B cell (primary cell): ENCODE data around the gene STEAP1. TPM values are rescaled to one million over a fixed set of nuclear protein-coding genes. Genes with fewer than 3 reads are reported as not detected.
"Not testable (repeated sequence)": the region's sequence is repeated elsewhere in the genome, so short reads cannot be mapped to it uniquely, and the experiment has no call there.

ENCODE experiments used
- ATAC-seq: fragments of 200-7000 bp; cut with Tn5 transposase; one replicate; pipeline ENCODE4 v1.10.0; 2021; ENCODE audit warnings: low read depth, mild to moderate bottlenecking, moderate number of reproducible peaks, moderate library complexity
- CTCF ChIA-PET: fragments of 350-600 bp; sonication (Branson Sonifier 250); formaldehyde crosslinking; loops from one replicate; lab custom pipeline; 2021; ENCODE audit warnings: antibody characterized with exemption, inconsistent platforms; lab: Charles Lee
- POLR2A ChIA-PET: fragments of 350-600 bp; sonication (Branson Sonifier 250); formaldehyde crosslinking; loops from one replicate; lab custom pipeline; 2021; ENCODE audit warnings: antibody characterized with exemption; lab: Charles Lee
- DNase-seq: peaks from one replicate; pipeline ENCODE4 v3.0.0; 2013
- H2AFZ ChIP-seq: 2 replicates; pipeline ENCODE4 v1.6.1; 2012; ENCODE audit warnings: mild to moderate bottlenecking, low read depth, low read length; ENCODE audit not compliant: insufficient read depth, poor library complexity, severe bottlenecking
- H3K27ac ChIP-seq, 2 donors: 1 replicate in 1 of 2; 2 replicates in 1 of 2; pipeline ENCODE4 v1.5.1; 2012 to 2013; ENCODE audit warnings: low read length in 2 of 2, mild to moderate bottlenecking in 2 of 2, moderate library complexity in 1 of 2
- H3K27me3 ChIP-seq, 4 experiments: fragments of 200-600 bp in 1 of 4; sonication (generic) in 1 of 4; replicated peaks in 1 of 4; 1 replicate in 2 of 4; 2 replicates in 2 of 4; pipeline versions ENCODE4 v1.6.1 to v1.7.0; 2013 to 2016; ENCODE audit warnings: low read length in 3 of 4, mild to moderate bottlenecking in 2 of 4, mixed read lengths in 1 of 4, moderate library complexity in 1 of 4; ENCODE audit not compliant: insufficient read depth in 4 of 4, control insufficient read depth in 3 of 4; ENCODE audit errors: control extremely low read depth in 1 of 4
- H3K36me3 ChIP-seq, 2 experiments: replicated peaks in 1 of 2; 1 replicate in 1 of 2; 2 replicates in 1 of 2; pipeline versions ENCODE4 v1.6.1 to v1.7.1; 2013; ENCODE audit warnings: low read length in 1 of 2; ENCODE audit not compliant: insufficient read depth in 2 of 2, control insufficient read depth in 1 of 2; ENCODE audit errors: control extremely low read depth in 1 of 2, extremely low read depth in 1 of 2
- H3K4me1 ChIP-seq, 2 donors: fragments of 200-600 bp in 1 of 2; sonication (generic) in 1 of 2; 1 replicate in 1 of 2; 2 replicates in 1 of 2; pipeline versions ENCODE4 v1.5.1 to v1.6.1; 2013 to 2017; ENCODE audit warnings: low read length in 2 of 2; ENCODE audit not compliant: control insufficient read depth in 2 of 2, insufficient read depth in 2 of 2
- H3K4me2 ChIP-seq: replicated peaks from 2 replicates; pipeline ENCODE3; 2012; ENCODE audit warnings: mild to moderate bottlenecking, low read depth, low read length; ENCODE audit not compliant: poor library complexity, severe bottlenecking
- H3K4me3 ChIP-seq, 5 experiments: fragments of 200-600 bp in 1 of 5; sonication (generic) in 1 of 5; 1 replicate in 3 of 5; 2 replicates in 2 of 5; pipeline versions ENCODE4 v1.5.1 to v1.7.0; 2011 to 2016; ENCODE audit warnings: low read length in 4 of 5, mild to moderate bottlenecking in 4 of 5, low read depth in 2 of 5, control low read depth in 1 of 5, moderate library complexity in 1 of 5; ENCODE audit not compliant: insufficient read depth in 1 of 5; ENCODE audit errors: control extremely low read depth in 1 of 5, extremely low read depth in 1 of 5
- H3K79me2 ChIP-seq: fragments of 200-600 bp; sonication (generic); one replicate; pipeline ENCODE4 v1.6.0; 2016; ENCODE audit warnings: low read length; ENCODE audit not compliant: control insufficient read depth, insufficient read depth
- H3K9ac ChIP-seq: fragments of 200-600 bp; sonication (generic); 2 replicates; pipeline ENCODE4 v1.6.1; 2017; ENCODE audit warnings: mild to moderate bottlenecking, low read length, moderate library complexity
- H3K9me3 ChIP-seq, 3 donors: one replicate each; pipeline versions ENCODE4 v1.6.1 to v1.7.1; 2013; ENCODE audit warnings: low read length in 2 of 3; ENCODE audit not compliant: control insufficient read depth in 2 of 3, insufficient read depth in 1 of 3; ENCODE audit errors: control extremely low read depth in 1 of 3
- H4K20me1 ChIP-seq: 2 replicates; pipeline ENCODE4 v1.6.0; 2012; ENCODE audit warnings: mild to moderate bottlenecking, low read length; ENCODE audit not compliant: insufficient read depth, control insufficient read depth, poor library complexity, severe bottlenecking
- H3K27ac Mint-ChIP-seq: one replicate; pipeline ENCODE4 v1.8.0; 2021; ENCODE audit warnings: mixed read lengths
- H3K27me3 Mint-ChIP-seq: one replicate; pipeline ENCODE4 v1.8.0; 2021; ENCODE audit warnings: mixed read lengths
- H3K4me1 Mint-ChIP-seq: one replicate; pipeline ENCODE4 v1.8.0; 2021; ENCODE audit warnings: mixed read lengths
- H3K4me3 Mint-ChIP-seq: one replicate; pipeline ENCODE4 v1.8.0; 2021; ENCODE audit warnings: mixed read lengths
- H3K9me3 Mint-ChIP-seq: one replicate; pipeline ENCODE4 v1.8.0; 2022; ENCODE audit warnings: mixed read lengths; ENCODE audit not compliant: insufficient read depth
- CTCF ChIP-seq: fragments of 200-600 bp; IDR thresholded peaks from one replicate; pipeline ENCODE4 v1.8.0; 2022; ENCODE audit warnings: antibody characterized with exemption, mild to moderate bottlenecking
- EZH2 ChIP-seq: IDR thresholded peaks from 2 replicates; pipeline ENCODE4 v1.6.1; 2012; ENCODE audit warnings: borderline replicate concordance, low read depth, mild to moderate bottlenecking, moderate library complexity, low read length; ENCODE audit not compliant: insufficient read depth, poor library complexity, severe bottlenecking
- WGBS: methylation state at CpG from one replicate; pipeline ENCODE4 v1.1.5; 2013; ENCODE audit warnings: missing lambda C conversion rate; ENCODE audit not compliant: insufficient coverage; 5-methylcytosine and 5-hydroxymethylcytosine counted together
- intact Hi-C: fragments of 100-400 bp; cut with micrococcal nuclease; formaldehyde crosslinking; loops from one replicate; pipeline ENCODE4 v1.10.0; 2022
- polyA plus RNA-seq: library from polyadenylated mRNA; depleted of rRNA; stranded (reverse); fragments of >200 nt; gene quantifications from 2 replicates; pipeline ENCODE4 v1.2.3, GENCODE V29; 2012
- total RNA-seq, 2 donors: library from RNA; stranded (reverse); fragments of 120-200 nt in 1 of 2; gene quantifications; 1 replicate in 1 of 2; 2 replicates in 1 of 2; pipeline versions ENCODE4 v1.2.3 to v1.2.4, GENCODE V29; 2013 to 2022

The STEAP1 gene
- total and polyA plus RNA-seq, 2 donors (not counting 1 experiment from before 2014, with no cell fraction given), result not detected

GRCh38 chr7:90157761-90158350 lies 3.6 kb downstream of the STEAP1 start:
- H3K4me3 ChIP-seq, DNase-seq, H3K4me3 Mint-ChIP-seq, H3K4me1 Mint-ChIP-seq, H3K4me2 ChIP-seq, H4K20me1 ChIP-seq, H3K9me3 ChIP-seq, ATAC-seq, H3K36me3 ChIP-seq, H3K27ac Mint-ChIP-seq, POLR2A ChIA-PET, intact Hi-C loops, H3K9ac ChIP-seq, H3K79me2 ChIP-seq, H2AFZ ChIP-seq, H3K27ac ChIP-seq, H3K4me1 ChIP-seq, H3K9me3 Mint-ChIP-seq: not testable (repeated sequence)
- H3K27me3 Mint-ChIP-seq, result peaks cover 16% of the 10 kb centered on the region
- CTCF ChIA-PET, result interaction anchor here (0.6 to 1.0 kb wide), 5 partner anchors 263 to 273 kb away, joined by 3 read pairs; no protein-coding TSS in a partner anchor
- WGBS, result no CpG with 5 or more reads among the region's 4 CpGs
- H3K27me3 ChIP-seq, result peaks cover 0 to 16% (median 5%) of the 10 kb centered on the region in 4 experiments

- H3K4me1 ChIP-seq, result no peaks in the 10 kb centered on the region
- POLR2A ChIA-PET, result no interaction called here
- intact Hi-C loops, result no loop called here
- no peak overlapping the region for H2AFZ ChIP-seq
- no peak overlapping the region for H3K9ac ChIP-seq
- no peaks in the 10 kb centered on the region for H3K79me2 ChIP-seq
- WGBS, result 90% methylated on average over 2 of the region's 5 CpGs
- no peaks in the 10 kb centered on the region for H3K36me3 ChIP-seq
- H3K9me3 ChIP-seq, result no peaks in the 10 kb centered on the region
- ATAC-seq (no peak), DNase-seq (no peak)
- no peaks in the 10 kb centered on the region for H4K20me1 ChIP-seq
- H3K27me3 ChIP-seq, result peaks cover 0 to 2% (median 0%) of the 10 kb centered on the region in 4 experiments
- Mint-ChIP-seq H3K4me3 (no peak overlapping the region), H3K27ac (no peak overlapping the region), H3K9me3 (no peaks in the 10 kb centered on the region), H3K27me3 (peaks cover 12% of the 10 kb centered on the region), H3K4me1 (no peaks in the 10 kb centered on the region)
- H3K27ac ChIP-seq, result no peak overlapping the region
- TF ChIP-seq EZH2, result no peak
- no peak for TF ChIP-seq CTCF
- H3K4me3 ChIP-seq, result no peak overlapping the region
- CTCF ChIA-PET, result interaction anchor here (1.0 kb wide), 1 partner anchor 265 kb away, joined by 3 read pairs; no protein-coding TSS in a partner anchor
- H3K4me2 ChIP-seq, result no peak overlapping the region
These were observed 9.3 kb downstream of the STEAP1 start for GRCh38 chr7:90163534-90163933.
